Measurements from ENCODE around the gene PET100. TPM values are rescaled to one million over a fixed set of nuclear protein-coding genes. Genes with fewer than 3 reads are reported as not detected.
A peak's percentile ranks its signal among the peaks of the same experiment; 100 is the strongest.

PET100 gene
- polyA plus RNA-seq, 1 donor (not counting 4 experiments of a cell fraction or from before 2014, with no cell fraction given) = 85.8 TPM

DNA sequence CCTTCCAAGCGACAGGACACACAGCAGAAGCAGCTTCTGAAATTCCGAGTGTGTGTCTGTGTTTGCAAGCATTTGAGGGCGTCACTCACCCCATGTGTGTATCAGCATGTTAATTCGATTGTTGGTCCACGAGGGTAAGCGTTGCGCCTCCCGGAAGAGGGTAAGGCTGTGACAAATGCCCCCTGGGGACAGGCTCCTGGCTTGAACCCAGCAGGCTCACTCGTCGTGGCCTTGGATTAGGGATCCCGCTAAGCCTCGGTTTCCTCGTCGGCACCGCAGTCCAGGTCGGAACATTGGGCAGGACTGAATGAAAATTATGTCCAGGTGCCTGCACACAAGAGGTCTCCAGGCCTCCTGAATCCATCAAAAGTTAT, 6.7 kb downstream of the PET100 start:
- dilution Hi-C loops (cut with MboI; ENCODE audit: extremely low pct_ligation_motif_present, low sequenced_read_pairs) = no loop called here
- no peak for TF ChIP-seq EZH2 (IDR thresholded peaks at IDR 0.05; ENCODE audit: low read length)
- Histone ChIP-seq H2AFZ (ENCODE audit: control insufficient read depth, low read length) (no peak overlapping the region), H3K27ac (ENCODE audit: control insufficient read depth, insufficient read depth, low read length) (no peak overlapping the region), H3K4me3 (ENCODE audit: control insufficient read depth in 2 of 3, extremely low read depth in 1 of 3, insufficient read depth in 2 of 3, low read depth in 1 of 3, low read length in 3 of 3) (no peak overlapping the region), H3K9me3 (ENCODE audit: control insufficient read depth, low read depth, low read length) (no peaks in the 10 kb centered on the region), H3K4me1 (ENCODE audit: control insufficient read depth, extremely low read depth, insufficient read depth, low read length) (peaks cover 3% of the 10 kb centered on the region), H3K79me2 (ENCODE audit: control insufficient read depth, insufficient read depth, low read length) (peaks cover 19% of the 10 kb centered on the region), H3K4me2 (ENCODE audit: control insufficient read depth, extremely low read depth, insufficient read depth, low read depth, low read length) (peak overlapping the region; percentile 37), H4K20me1 (ENCODE audit: control insufficient read depth, extremely low read depth, insufficient read depth, low read length) (no peaks in the 10 kb centered on the region), H3K9ac (ENCODE audit: control insufficient read depth, extremely low read depth, insufficient read depth, low read length) (no peak overlapping the region), H3K36me3 (ENCODE audit: control insufficient read depth in 2 of 2, extremely low read depth in 1 of 2, insufficient read depth in 2 of 2, low read length in 2 of 2) (peaks cover 6 to 14% of the 10 kb centered on the region in 2 experiments), H3K27me3 (ENCODE audit: control insufficient read depth, extremely low read depth, insufficient read depth, low read length) (no peaks in the 10 kb centered on the region), H3K9me1 (ENCODE audit: control insufficient read depth, extremely low read depth, insufficient read depth, low read length) (no peaks in the 10 kb centered on the region)
- no peak for DNase-seq (ENCODE audit: low read depth, low spot score)
- no peak for FAIRE-seq

- dilution Hi-C loops (cut with MboI; ENCODE audit: extremely low pct_ligation_motif_present, low sequenced_read_pairs) = no loop called here
- H2AFZ ChIP-seq (ENCODE audit: control insufficient read depth, low read length) = peak within 1 kb of the TSS; percentile 91
These were observed 7.2 kb downstream of the PET100 start, which contains the start of gene STXBP2 for GRCh38 chr19:7636691-7637373. STXBP2 (plus strand) TSS chr19:7637110; CDS start chr19:7637150, 40 bp downstream.

More at GRCh38 chr19:7636691-7637373, 7.2 kb downstream of the PET100 start, which contains the start of gene STXBP2:
- Histone ChIP-seq H3K36me3 (ENCODE audit: control insufficient read depth in 2 of 2, extremely low read depth in 1 of 2, insufficient read depth in 2 of 2, low read length in 2 of 2) (peaks cover 6 to 11% of the 10 kb centered on the region in 2 experiments), H3K4me3 (ENCODE audit: control insufficient read depth in 2 of 3, extremely low read depth in 1 of 3, insufficient read depth in 2 of 3, low read depth in 1 of 3, low read length in 3 of 3) (peak within 1 kb of the TSS; percentile 76 to 87 (median 86)), H3K27me3 (ENCODE audit: control insufficient read depth, extremely low read depth, insufficient read depth, low read length) (no peaks in the 10 kb centered on the region), H3K79me2 (ENCODE audit: control insufficient read depth, insufficient read depth, low read length) (peaks cover 16% of the 10 kb centered on the region), H3K27ac (ENCODE audit: control insufficient read depth, insufficient read depth, low read length) (peak within 1 kb of the TSS; percentile 67), H3K9me3 (ENCODE audit: control insufficient read depth, low read depth, low read length) (no peaks in the 10 kb centered on the region), H3K4me2 (ENCODE audit: control insufficient read depth, extremely low read depth, insufficient read depth, low read depth, low read length) (peak within 1 kb of the TSS; percentile 86), H3K9me1 (ENCODE audit: control insufficient read depth, extremely low read depth, insufficient read depth, low read length) (no peaks in the 10 kb centered on the region), H4K20me1 (ENCODE audit: control insufficient read depth, extremely low read depth, insufficient read depth, low read length) (no peaks in the 10 kb centered on the region), H3K9ac (ENCODE audit: control insufficient read depth, extremely low read depth, insufficient read depth, low read length) (peak within 1 kb of the TSS; percentile 88), H3K4me1 (ENCODE audit: control insufficient read depth, extremely low read depth, insufficient read depth, low read length) (peaks cover 3% of the 10 kb centered on the region)
- FAIRE-seq = peak; percentile 20
- TF ChIP-seq EZH2 (IDR thresholded peaks at IDR 0.05; ENCODE audit: low read length) = no peak
- no peak for TF ChIP-seq CTCF (optimal IDR thresholded peaks at IDR 0.05 in 1 of 3, IDR thresholded peaks at IDR 0.05 in 1 of 3, conservative IDR thresholded peaks at IDR 0.05 in 1 of 3; ENCODE audit: extremely low read depth in 1 of 3, insufficient read depth in 2 of 3, low read length in 3 of 3)
- DNase-seq (ENCODE audit: low read depth, low spot score) = peak; percentile 42
